Mesodermal cell (in vitro differentiated cells): ENCODE data around the gene SASH1.

ENCODE experiments used
- H3K27ac ChIP-seq: 2 replicates; pipeline ENCODE4 v1.7.0; 2013; ENCODE audit warnings: mild to moderate bottlenecking, low read depth, low read length, moderate library complexity; ENCODE audit not compliant: severe bottlenecking
- H3K36me3 ChIP-seq: 2 replicates; pipeline ENCODE4 v1.7.1; 2013; ENCODE audit warnings: mild to moderate bottlenecking, low read length, moderate library complexity; ENCODE audit not compliant: control insufficient read depth, insufficient read depth
- H3K4me1 ChIP-seq: one replicate; pipeline ENCODE4 v1.7.1; 2013; ENCODE audit warnings: mild to moderate bottlenecking, low read length; ENCODE audit not compliant: insufficient read depth, control insufficient read depth, poor library complexity, severe bottlenecking
- H3K4me3 ChIP-seq: 2 replicates; pipeline ENCODE4 v1.7.0; 2013; ENCODE audit warnings: low read length, control low read depth, mild to moderate bottlenecking; ENCODE audit not compliant: insufficient read depth, poor library complexity, severe bottlenecking; ENCODE audit errors: extremely low read depth
- H3K9me3 ChIP-seq: 2 replicates; pipeline ENCODE4 v1.7.1; 2013; ENCODE audit warnings: mild to moderate bottlenecking, low read length, moderate library complexity; ENCODE audit not compliant: control insufficient read depth
- WGBS, 2 experiments: methylation state at CpG; one replicate each; pipeline ENCODE4 v1.1.5; 2013; ENCODE audit warnings: missing lambda C conversion rate in 2 of 2; ENCODE audit not compliant: insufficient coverage in 2 of 2; 5-methylcytosine and 5-hydroxymethylcytosine counted together

SASH1 gene

GRCh38 chr6:148401571-148401970 lies 58.9 kb downstream of the SASH1 start:
- no peak overlapping the region for H3K4me3 ChIP-seq
- WGBS, 2 experiments: 83 to 100% methylated on average over 1 of the region's 3 CpGs
- H3K9me3 ChIP-seq: no peaks in the 10 kb centered on the region
- no peak overlapping the region for H3K27ac ChIP-seq
- peaks cover 12% of the 10 kb centered on the region for H3K36me3 ChIP-seq
- no peaks in the 10 kb centered on the region for H3K4me1 ChIP-seq

GRCh38 chr6:148404456-148405054 lies 61.9 kb downstream of the SASH1 start:
- H3K27ac ChIP-seq: no peak overlapping the region
- 89 to 90% methylated on average over 2 to 3 of the region's 10 CpGs for WGBS, 2 experiments
- no peaks in the 10 kb centered on the region for H3K9me3 ChIP-seq
- H3K4me1 ChIP-seq: no peaks in the 10 kb centered on the region
- no peak overlapping the region for H3K4me3 ChIP-seq
- peaks cover 2% of the 10 kb centered on the region for H3K36me3 ChIP-seq

GRCh38 chr6:148405894-148406293 lies 63.3 kb downstream of the SASH1 start:
- Histone ChIP-seq H3K4me1 (no peaks in the 10 kb centered on the region), H3K27ac (no peak overlapping the region), H3K4me3 (no peak overlapping the region), H3K36me3 (no peaks in the 10 kb centered on the region), H3K9me3 (no peaks in the 10 kb centered on the region)
- 87 to 93% methylated on average over 2 of the region's 2 CpGs for WGBS, 2 experiments

DNA sequence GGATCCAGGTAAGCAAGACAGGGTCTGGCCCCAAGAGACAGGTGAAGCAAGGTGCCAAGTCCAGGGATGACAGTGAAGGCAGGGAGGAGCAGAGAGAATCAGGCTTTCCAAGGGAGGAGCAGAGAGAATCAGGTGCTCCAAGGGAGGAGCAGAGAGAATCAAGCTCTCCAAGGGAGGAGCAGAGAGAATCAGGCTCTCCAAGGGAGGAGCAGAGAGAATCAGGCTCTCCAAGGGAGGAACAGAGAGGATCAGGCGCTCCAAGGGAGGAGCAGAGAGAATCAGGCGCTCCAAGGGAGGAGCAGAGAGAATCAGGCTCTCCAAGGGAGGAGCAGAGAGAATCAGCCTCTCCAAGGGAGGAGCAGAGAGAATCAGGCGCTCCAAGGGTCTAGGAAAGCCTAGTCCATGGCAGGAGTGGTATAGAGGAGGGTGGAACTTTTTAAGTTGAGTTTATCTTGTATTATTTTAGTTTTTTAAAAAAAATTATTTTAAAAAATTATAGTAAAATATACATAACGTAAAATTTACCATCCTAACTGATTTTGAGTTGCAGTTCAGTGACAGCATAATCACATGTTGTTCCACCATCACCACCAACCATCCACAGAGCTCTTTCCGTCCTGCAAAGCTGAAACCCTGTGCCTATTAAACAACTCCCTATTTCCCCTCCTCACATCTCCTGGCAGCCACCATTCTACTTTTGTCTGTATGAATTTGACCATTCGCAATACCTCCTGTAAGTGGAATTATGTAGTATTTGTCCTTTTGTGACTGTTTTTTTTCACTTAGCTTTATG lies 64.1 kb downstream of the SASH1 start:
- H3K4me1 ChIP-seq: no peaks in the 10 kb centered on the region
- H3K27ac ChIP-seq: no peak overlapping the region
- 99 to 100% methylated on average over 4 to 5 of the region's 6 CpGs for WGBS, 2 experiments
- no peaks in the 10 kb centered on the region for H3K36me3 ChIP-seq
- H3K9me3 ChIP-seq: no peaks in the 10 kb centered on the region
- no peak overlapping the region for H3K4me3 ChIP-seq

GRCh38 chr6:148407372-148407771 lies 64.7 kb downstream of the SASH1 start:
- no peaks in the 10 kb centered on the region for H3K4me1 ChIP-seq
- WGBS, 2 experiments: 90 to 100% methylated on average over 2 to 5 of the region's 7 CpGs
- H3K4me3 ChIP-seq: no peak overlapping the region
- no peaks in the 10 kb centered on the region for H3K9me3 ChIP-seq
- H3K27ac ChIP-seq: no peak overlapping the region
- H3K36me3 ChIP-seq: no peaks in the 10 kb centered on the region

GRCh38 chr6:148413321-148414091 lies 70.9 kb downstream of the SASH1 start:
- H3K27ac ChIP-seq: no peak overlapping the region
- H3K4me3 ChIP-seq: no peak overlapping the region
- H3K4me1 ChIP-seq: no peaks in the 10 kb centered on the region
- WGBS, 2 experiments: 82% methylated on average over 7 to 8 of the region's 12 CpGs
- no peaks in the 10 kb centered on the region for H3K36me3 ChIP-seq
- H3K9me3 ChIP-seq: no peaks in the 10 kb centered on the region

- H3K4me3 ChIP-seq: no peak overlapping the region
- H3K36me3 ChIP-seq: no peaks in the 10 kb centered on the region
- H3K27ac ChIP-seq: no peak overlapping the region
- 96 to 100% methylated on average over 1 to 2 of the region's 3 CpGs for WGBS, 2 experiments
- H3K4me1 ChIP-seq: no peaks in the 10 kb centered on the region
- H3K9me3 ChIP-seq: no peaks in the 10 kb centered on the region
Measured at GRCh38 chr6:148414092-148414489, 71.5 kb downstream of the SASH1 start.

- H3K36me3 ChIP-seq: no peaks in the 10 kb centered on the region
- no peaks in the 10 kb centered on the region for H3K4me1 ChIP-seq
- H3K9me3 ChIP-seq: no peaks in the 10 kb centered on the region
- WGBS, 2 experiments: 100% methylated on average over 1 to 2 of the region's 3 CpGs
- no peak overlapping the region for H3K27ac ChIP-seq
- no peak overlapping the region for H3K4me3 ChIP-seq
Measured at GRCh38 chr6:148414836-148415235, 72.2 kb downstream of the SASH1 start.

DNA sequence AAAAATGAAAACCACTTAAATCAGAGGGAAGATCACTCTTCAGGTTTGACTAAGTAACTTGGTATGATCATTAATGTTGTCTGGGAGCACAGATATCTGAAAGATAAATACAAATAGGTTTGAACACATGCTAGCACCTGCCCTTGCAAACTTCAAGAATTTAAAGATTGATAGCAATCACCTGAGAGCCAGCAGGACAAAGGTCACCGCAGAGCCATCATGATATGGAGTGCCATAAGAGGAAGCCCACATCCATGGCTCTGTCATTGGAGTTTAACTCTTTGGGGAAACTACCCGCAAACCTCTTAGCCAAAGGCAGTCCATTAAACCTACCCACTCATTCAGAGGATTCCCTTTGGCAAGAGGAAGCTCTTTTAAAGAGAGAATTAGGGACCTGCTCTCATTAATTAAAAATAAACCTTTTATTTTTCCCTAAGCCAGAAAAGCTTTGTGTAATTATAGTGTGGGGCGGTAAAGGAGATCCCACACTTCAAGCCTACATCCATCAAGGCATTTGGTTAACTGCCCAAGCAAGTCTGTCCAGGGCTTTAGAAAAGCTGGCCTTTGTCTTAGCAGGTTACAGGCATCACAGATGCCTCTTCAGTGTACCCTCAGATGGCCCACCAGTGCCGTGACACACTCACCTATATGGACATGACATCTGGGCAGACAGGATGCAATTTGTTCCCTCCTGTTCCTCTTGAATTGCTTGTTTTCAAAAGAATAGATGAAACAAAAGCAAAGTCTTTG lies 73.0 kb downstream of the SASH1 start:
- H3K27ac ChIP-seq: no peak overlapping the region
- WGBS, 2 experiments: 81 to 100% methylated on average over 1 to 2 of the region's 4 CpGs
- no peaks in the 10 kb centered on the region for H3K36me3 ChIP-seq
- H3K4me3 ChIP-seq: no peak overlapping the region
- no peaks in the 10 kb centered on the region for H3K4me1 ChIP-seq
- no peaks in the 10 kb centered on the region for H3K9me3 ChIP-seq

- Histone ChIP-seq H3K27ac (no peak overlapping the region), H3K36me3 (no peaks in the 10 kb centered on the region), H3K4me3 (no peak overlapping the region), H3K9me3 (no peaks in the 10 kb centered on the region), H3K4me1 (no peaks in the 10 kb centered on the region)
- WGBS, 2 experiments: 94 to 97% methylated on average over 5 to 6 of the region's 7 CpGs
Measured at GRCh38 chr6:148416330-148416965, 73.8 kb downstream of the SASH1 start.
